Endothelial cell of umbilical vein (primary cell): ENCODE measurements around the gene INO80B.

ENCODE experiments used
- JUN ChIP-seq: IDR thresholded peaks from 2 replicates; pipeline ENCODE4 v1.6.1; 2011; ENCODE audit warnings: borderline replicate concordance, low read depth; ENCODE audit not compliant: insufficient read length, insufficient read depth
- POLR2AphosphoS5 ChIP-seq: IDR thresholded peaks from 2 replicates; pipeline ENCODE4 v1.6.1; 2012; ENCODE audit warnings: low read depth, mild to moderate bottlenecking, control low read depth, low read length, moderate library complexity; ENCODE audit not compliant: insufficient read depth
- TF ChIP-seq, protein P1 (sequence below), 2 donors: IDR thresholded peaks; 1 replicate in 1 of 2; 2 replicates in 1 of 2; pipeline ENCODE4 v1.5.1; 2011; ENCODE audit warnings: low read length in 2 of 2, mild to moderate bottlenecking in 2 of 2, moderate library complexity in 2 of 2, control low read depth in 1 of 2, inconsistent platforms in 1 of 2, low read depth in 1 of 2; ENCODE audit not compliant: insufficient read depth in 1 of 2; ENCODE audit errors: extremely low read depth in 1 of 2

DNA sequence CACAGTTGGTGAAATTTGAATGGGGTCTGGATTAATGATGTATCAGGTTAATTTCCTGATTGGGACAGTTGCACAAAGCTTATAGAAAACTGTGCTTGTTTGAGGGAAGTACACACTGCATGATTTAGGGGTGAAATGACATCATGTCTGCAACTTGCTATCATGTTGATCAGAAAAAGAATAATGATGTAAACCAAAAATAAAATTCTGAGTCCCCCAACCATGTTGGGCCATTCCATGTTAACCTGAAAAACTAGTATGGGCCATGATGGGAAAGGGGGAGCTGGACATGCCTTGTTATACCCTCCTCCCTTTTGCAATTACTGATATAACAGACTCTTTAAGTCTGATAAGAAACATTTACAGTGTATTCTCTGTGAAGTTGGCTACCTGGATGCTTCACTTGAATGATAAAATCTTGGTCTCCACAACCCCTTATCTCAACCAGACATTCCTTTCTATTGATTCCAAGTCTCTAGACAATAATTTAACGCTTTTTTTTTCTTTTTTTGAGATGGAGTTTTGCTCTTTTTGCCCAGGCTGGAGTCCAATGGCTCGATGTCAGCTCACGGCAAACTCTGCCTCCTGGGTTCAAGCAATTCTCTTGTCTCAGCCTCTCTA is 4.2 kb upstream of the INO80B start:
- TF ChIP-seq JUN (no peak), POLR2AphosphoS5 (no peak)
- TF ChIP-seq, protein P1, sequence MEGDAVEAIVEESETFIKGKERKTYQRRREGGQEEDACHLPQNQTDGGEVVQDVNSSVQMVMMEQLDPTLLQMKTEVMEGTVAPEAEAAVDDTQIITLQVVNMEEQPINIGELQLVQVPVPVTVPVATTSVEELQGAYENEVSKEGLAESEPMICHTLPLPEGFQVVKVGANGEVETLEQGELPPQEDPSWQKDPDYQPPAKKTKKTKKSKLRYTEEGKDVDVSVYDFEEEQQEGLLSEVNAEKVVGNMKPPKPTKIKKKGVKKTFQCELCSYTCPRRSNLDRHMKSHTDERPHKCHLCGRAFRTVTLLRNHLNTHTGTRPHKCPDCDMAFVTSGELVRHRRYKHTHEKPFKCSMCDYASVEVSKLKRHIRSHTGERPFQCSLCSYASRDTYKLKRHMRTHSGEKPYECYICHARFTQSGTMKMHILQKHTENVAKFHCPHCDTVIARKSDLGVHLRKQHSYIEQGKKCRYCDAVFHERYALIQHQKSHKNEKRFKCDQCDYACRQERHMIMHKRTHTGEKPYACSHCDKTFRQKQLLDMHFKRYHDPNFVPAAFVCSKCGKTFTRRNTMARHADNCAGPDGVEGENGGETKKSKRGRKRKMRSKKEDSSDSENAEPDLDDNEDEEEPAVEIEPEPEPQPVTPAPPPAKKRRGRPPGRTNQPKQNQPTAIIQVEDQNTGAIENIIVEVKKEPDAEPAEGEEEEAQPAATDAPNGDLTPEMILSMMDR (IDR thresholded peaks at IDR 0.05; ENCODE audit: extremely low read depth in 1 of 2, insufficient read depth in 1 of 2, low read depth in 1 of 2, low read length in 2 of 2): no peak
